GM21390 (cell line): ENCODE results near the gene LGALS3BP.
"Not testable (repeated sequence)": the region's sequence is repeated elsewhere in the genome, so short reads cannot be mapped to it uniquely, and the experiment has no call there.

Source experiments
- ATAC-seq: cut with Tn5 transposase; IDR thresholded peaks from one replicate; pipeline ENCODE4 v1.9.1; 2021; ENCODE audit not compliant: unreplicated experiment

LGALS3BP gene

GRCh38 chr17:78979780-78980623 lies at the start of gene LGALS3BP:
LGALS3BP (minus strand) TSS chr17:78979923; CDS start chr17:78977191, 2,732 bp downstream.
- no peak for ATAC-seq

GRCh38 chr17:79028496-79029326 lies 49.0 kb upstream of the LGALS3BP start:
- no peak for ATAC-seq

- ATAC-seq: no peak
Measured at GRCh38 chr17:79027925-79028491, 48.3 kb upstream of the LGALS3BP start.

- no peak for ATAC-seq
Measured at GRCh38 chr17:79027274-79027924, 47.7 kb upstream of the LGALS3BP start.

GRCh38 chr17:79026376-79027273 lies 46.9 kb upstream of the LGALS3BP start:
- ATAC-seq: no peak

GRCh38 chr17:79024901-79025737 lies 45.4 kb upstream of the LGALS3BP start:
- ATAC-seq: no peak

GRCh38 chr17:79023886-79024771 lies 44.4 kb upstream of the LGALS3BP start, which contains the start of gene C1QTNF1:
C1QTNF1 (plus strand) TSS chr17:79024169; CDS start chr17:79043969, 19,800 bp downstream.
- ATAC-seq: no peak

- ATAC-seq: no peak
Measured at GRCh38 chr17:79023180-79023705, 43.5 kb upstream of the LGALS3BP start.

GRCh38 chr17:79022507-79022991 lies 42.8 kb upstream of the LGALS3BP start:
- ATAC-seq: no peak

GRCh38 chr17:79021929-79022328 lies 42.2 kb upstream of the LGALS3BP start:
- ATAC-seq: not testable (repeated sequence)

- ATAC-seq: no peak
Measured at GRCh38 chr17:79020631-79021301, 41.0 kb upstream of the LGALS3BP start.

- no peak for ATAC-seq
Measured at GRCh38 chr17:79019632-79020584, 40.2 kb upstream of the LGALS3BP start.

GRCh38 chr17:79019261-79019631 lies 39.5 kb upstream of the LGALS3BP start:
- ATAC-seq: no peak

GRCh38 chr17:79018370-79018695 lies 38.6 kb upstream of the LGALS3BP start:
- no peak for ATAC-seq

GRCh38 chr17:79017546-79018369 lies 38.0 kb upstream of the LGALS3BP start:
- ATAC-seq: no peak
